ENCODE data around the gene CCNT1. TPM values are rescaled to one million over a fixed set of nuclear protein-coding genes. Genes with fewer than 3 reads are reported as not detected.
"Not testable (repeated sequence)": the region's sequence is repeated elsewhere in the genome, so short reads cannot be mapped to it uniquely, and the experiment has no call there.

The CCNT1 gene
- total RNA-seq, 3 donors from 2014 or later, result 25.7 to 40.9 (median 31.1) TPM

DNA sequence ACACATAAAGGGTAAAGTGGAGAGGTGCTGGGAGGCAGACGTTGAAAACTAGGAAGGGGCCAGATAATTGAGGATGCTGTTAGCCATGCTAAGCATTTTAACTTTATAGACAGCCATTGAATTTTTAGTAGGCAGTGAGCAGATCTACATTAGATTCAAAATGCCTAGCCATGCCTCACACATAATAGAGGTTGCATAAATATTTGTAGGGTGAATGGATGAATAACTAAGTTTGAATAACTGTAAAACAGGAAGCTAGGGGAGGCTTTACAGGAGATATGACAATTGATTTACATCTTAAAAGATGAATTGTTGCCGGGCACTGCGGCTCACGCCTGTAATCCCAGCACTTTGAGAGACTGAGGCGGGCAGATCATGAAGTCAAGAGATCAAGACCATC lies 12.3 kb upstream of the CCNT1 start:
- Histone ChIP-seq H3K9me3 (no peaks in the 10 kb centered on the region), H3K4me3 (no peak overlapping the region), H3K4me1 (ENCODE audit: low read depth) (no peaks in the 10 kb centered on the region), H3K36me3 (ENCODE audit: low read depth) (no peaks in the 10 kb centered on the region)
- DNase-seq (no peak), ATAC-seq (no peak)
- intact Hi-C loops (cut with DNase I, micrococcal nuclease), result no loop called here
- TF ChIP-seq, protein P1, sequence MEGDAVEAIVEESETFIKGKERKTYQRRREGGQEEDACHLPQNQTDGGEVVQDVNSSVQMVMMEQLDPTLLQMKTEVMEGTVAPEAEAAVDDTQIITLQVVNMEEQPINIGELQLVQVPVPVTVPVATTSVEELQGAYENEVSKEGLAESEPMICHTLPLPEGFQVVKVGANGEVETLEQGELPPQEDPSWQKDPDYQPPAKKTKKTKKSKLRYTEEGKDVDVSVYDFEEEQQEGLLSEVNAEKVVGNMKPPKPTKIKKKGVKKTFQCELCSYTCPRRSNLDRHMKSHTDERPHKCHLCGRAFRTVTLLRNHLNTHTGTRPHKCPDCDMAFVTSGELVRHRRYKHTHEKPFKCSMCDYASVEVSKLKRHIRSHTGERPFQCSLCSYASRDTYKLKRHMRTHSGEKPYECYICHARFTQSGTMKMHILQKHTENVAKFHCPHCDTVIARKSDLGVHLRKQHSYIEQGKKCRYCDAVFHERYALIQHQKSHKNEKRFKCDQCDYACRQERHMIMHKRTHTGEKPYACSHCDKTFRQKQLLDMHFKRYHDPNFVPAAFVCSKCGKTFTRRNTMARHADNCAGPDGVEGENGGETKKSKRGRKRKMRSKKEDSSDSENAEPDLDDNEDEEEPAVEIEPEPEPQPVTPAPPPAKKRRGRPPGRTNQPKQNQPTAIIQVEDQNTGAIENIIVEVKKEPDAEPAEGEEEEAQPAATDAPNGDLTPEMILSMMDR (IDR thresholded peaks at IDR 0.05), result no peak

GRCh38 chr12:48720737-48721136 lies 4.2 kb upstream of the CCNT1 start:
- peaks cover 11% of the 10 kb centered on the region for H3K9me3 ChIP-seq
- H3K36me3 ChIP-seq (ENCODE audit: low read depth); ATAC-seq; DNase-seq; H3K4me3 ChIP-seq; H3K4me1 ChIP-seq (ENCODE audit: low read depth); intact Hi-C loops (cut with DNase I, micrococcal nuclease): not testable (repeated sequence)

- H3K36me3 ChIP-seq (ENCODE audit: low read depth); H3K4me1 ChIP-seq (ENCODE audit: low read depth); DNase-seq; intact Hi-C loops (cut with DNase I, micrococcal nuclease); ATAC-seq; H3K4me3 ChIP-seq: not testable (repeated sequence)
- H3K9me3 ChIP-seq, result peaks cover 11% of the 10 kb centered on the region
These were observed 3.7 kb upstream of the CCNT1 start for GRCh38 chr12:48720171-48720570.

DNA sequence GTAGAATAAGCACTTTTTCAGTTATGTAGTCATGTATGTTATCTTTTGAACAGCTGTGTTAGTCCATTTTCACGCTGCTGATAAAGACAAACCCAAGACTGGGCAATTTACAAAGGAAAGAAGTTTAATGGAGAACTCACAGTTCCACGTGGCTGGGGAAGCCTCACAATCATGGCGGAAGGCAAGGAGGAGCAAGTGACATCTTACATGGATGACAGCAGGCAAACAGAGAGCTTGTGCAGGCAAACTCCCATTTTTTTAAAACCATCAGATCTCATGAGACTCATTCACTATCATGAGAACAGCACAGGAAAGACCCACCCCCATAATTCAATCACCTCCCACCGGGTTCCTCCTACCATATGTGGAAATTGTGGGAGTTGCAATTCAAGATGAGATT lies 2.5 kb upstream of the CCNT1 start:
- ATAC-seq; intact Hi-C loops (cut with DNase I, micrococcal nuclease): not testable (repeated sequence)

DNA sequence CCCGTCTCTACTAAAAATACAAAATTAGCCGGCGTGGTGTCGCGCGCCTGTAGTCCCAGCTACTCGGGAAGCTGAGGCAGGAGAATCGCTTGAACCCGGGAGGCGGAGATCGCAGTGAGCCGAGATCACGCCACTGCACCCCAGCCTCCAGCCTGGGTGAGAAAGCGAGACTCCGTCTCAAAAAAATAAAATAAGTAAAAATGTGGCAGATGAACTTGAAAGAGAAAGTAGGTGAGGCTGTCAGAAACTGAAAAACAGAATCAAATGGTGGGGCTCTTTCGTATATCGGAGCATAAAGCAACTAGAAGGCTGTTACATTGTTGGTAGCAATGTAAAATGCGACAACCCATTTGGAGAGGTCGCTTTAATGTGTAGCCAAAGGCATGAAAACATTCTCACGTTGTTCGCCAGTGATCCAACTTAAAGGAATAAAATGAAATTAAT lies 767 bp upstream of the CCNT1 start:
- DNase-seq, result peak in 1 of 3 donors; percentile 10
- H3K36me3 ChIP-seq (ENCODE audit: low read depth), result no peaks in the 10 kb centered on the region
- peaks cover 11% of the 10 kb centered on the region for H3K9me3 ChIP-seq
- intact Hi-C loops (cut with DNase I, micrococcal nuclease), result no loop called here
- ATAC-seq, result no peak
- TF ChIP-seq, protein P1 (IDR thresholded peaks at IDR 0.05), result no peak
- peaks cover 20% of the 10 kb centered on the region for H3K4me1 ChIP-seq (ENCODE audit: low read depth)
- peak overlapping the region; percentile 31 for H3K4me3 ChIP-seq

More for the DNA sequence above, 2.5 kb upstream of the CCNT1 start:
- H3K4me1 ChIP-seq (ENCODE audit: low read depth), result peaks cover 20% of the 10 kb centered on the region
- DNase-seq; H3K36me3 ChIP-seq (ENCODE audit: low read depth); H3K4me3 ChIP-seq: not testable (repeated sequence)
- H3K9me3 ChIP-seq, result peaks cover 11% of the 10 kb centered on the region

GRCh38 chr12:48716168-48716492 lies 377 bp downstream of the CCNT1 start:
- intact Hi-C loops (cut with DNase I, micrococcal nuclease), result no loop called here
- no peak for ATAC-seq
- Histone ChIP-seq H3K36me3 (ENCODE audit: low read depth) (no peaks in the 10 kb centered on the region), H3K4me3 (peak overlapping the region; percentile 41), H3K9me3 (peaks cover 11% of the 10 kb centered on the region), H3K4me1 (ENCODE audit: low read depth) (peaks cover 20% of the 10 kb centered on the region)
- TF ChIP-seq, protein P1 (IDR thresholded peaks at IDR 0.05), result no peak
- DNase-seq, result no peak

DNA sequence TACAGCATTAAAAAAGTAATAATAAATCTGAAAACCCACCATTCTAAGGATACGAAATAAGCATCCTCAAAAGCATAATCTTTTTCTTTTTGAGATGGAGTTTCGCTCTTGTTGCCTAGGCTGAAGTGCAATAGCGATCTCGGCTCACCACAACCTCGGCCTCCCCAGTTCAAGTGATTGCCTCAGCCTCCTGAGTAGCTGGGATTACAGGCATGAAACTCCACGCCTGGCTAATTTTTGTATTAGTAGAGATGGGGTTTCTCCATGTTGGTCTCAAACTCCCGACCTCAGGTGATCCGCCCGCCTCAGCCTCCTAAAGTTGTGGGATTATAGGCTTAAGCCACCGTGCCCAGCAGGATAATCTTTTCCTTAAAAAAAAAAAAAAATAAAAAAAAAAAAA lies 4.3 kb downstream of the CCNT1 start:
- Histone ChIP-seq H3K4me3 (no peak overlapping the region), H3K36me3 (ENCODE audit: low read depth) (no peaks in the 10 kb centered on the region), H3K9me3 (no peaks in the 10 kb centered on the region), H3K4me1 (ENCODE audit: low read depth) (peaks cover 20% of the 10 kb centered on the region)
- ATAC-seq (no peak), DNase-seq (no peak)
- intact Hi-C loops (cut with DNase I, micrococcal nuclease), result no loop called here
- TF ChIP-seq, protein P1 (IDR thresholded peaks at IDR 0.05), result no peak

DNA sequence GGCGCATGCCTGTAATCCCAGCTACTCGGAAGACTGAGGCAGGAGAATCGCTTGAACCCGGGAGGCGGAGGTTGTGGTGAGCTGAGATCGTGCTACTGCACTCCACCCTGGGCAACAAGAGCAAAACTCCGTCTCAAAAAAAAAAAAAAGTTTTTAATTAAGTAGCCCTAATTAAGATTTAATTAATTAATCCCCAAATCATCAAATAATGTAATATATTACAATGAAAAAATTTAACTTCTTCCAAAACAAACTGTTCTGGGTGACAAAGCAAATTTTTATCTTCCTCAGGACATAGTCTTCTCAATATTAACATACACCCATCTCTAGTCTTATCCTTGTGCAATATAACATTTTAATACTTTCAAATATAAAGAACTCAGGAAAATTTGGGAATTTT lies 17.7 kb downstream of the CCNT1 start:
- H3K4me3 ChIP-seq; intact Hi-C loops (cut with DNase I, micrococcal nuclease); H3K36me3 ChIP-seq (ENCODE audit: low read depth): not testable (repeated sequence)

More for the DNA sequence above, 17.7 kb downstream of the CCNT1 start:
- not testable (repeated sequence) for ATAC-seq; H3K9me3 ChIP-seq; DNase-seq; H3K4me1 ChIP-seq (ENCODE audit: low read depth)

Data from mucosa of descending colon (tissue), 3 donors.